ENCODE measurements around the gene TMEM220.

GRCh38 chr17:10735251-10735650, 5.4 kb upstream of the TMEM220 start:
- TF ChIP-seq CTCF (conservative IDR thresholded peaks at IDR 0.05; ENCODE audit: low read depth, low read length) (no peak), EZH2 (IDR thresholded peaks at IDR 0.05; ENCODE audit: low read length, unreplicated experiment) (no peak), EZH2phosphoT487 (IDR thresholded peaks at IDR 0.05; ENCODE audit: borderline replicate concordance, low read length) (no peak)
